Mucosa of rectum (tissue), 2 donors: ENCODE measurements around the gene PARD3B.

Experiments used
- H3K27ac ChIP-seq, 2 donors: one replicate each; pipeline ENCODE4 v1.7.0; 2013; ENCODE audit warnings: inconsistent platforms in 2 of 2, low read depth in 2 of 2, low read length in 2 of 2
- H3K27me3 ChIP-seq, 2 donors: one replicate each; pipeline ENCODE4 v1.7.0; 2013; ENCODE audit warnings: low read length in 2 of 2; ENCODE audit not compliant: control insufficient read depth in 2 of 2, insufficient read depth in 2 of 2
- H3K36me3 ChIP-seq, 2 donors: one replicate each; pipeline ENCODE4 v1.7.0; 2013; ENCODE audit warnings: low read length in 2 of 2; ENCODE audit not compliant: control insufficient read depth in 2 of 2, insufficient read depth in 2 of 2
- H3K4me1 ChIP-seq, 2 donors: one replicate each; pipeline ENCODE4 v1.7.0; 2013; ENCODE audit warnings: low read length in 2 of 2, mild to moderate bottlenecking in 1 of 2; ENCODE audit not compliant: control insufficient read depth in 2 of 2, insufficient read depth in 2 of 2
- H3K4me3 ChIP-seq, 2 donors: one replicate each; pipeline ENCODE4 v1.7.0; 2013; ENCODE audit warnings: low read length in 2 of 2
- H3K9ac ChIP-seq, 2 donors: one replicate each; pipeline ENCODE4 v1.7.0; 2013; ENCODE audit warnings: low read length in 2 of 2, low read depth in 1 of 2, mild to moderate bottlenecking in 1 of 2
- H3K9me3 ChIP-seq, 2 donors: one replicate each; pipeline ENCODE4 v1.7.0; 2013; ENCODE audit warnings: low read length in 2 of 2; ENCODE audit not compliant: control insufficient read depth in 2 of 2
- donor health status: healthy.
- donor health status: Normal muscosa, but diverticular disease.

PARD3B gene

GRCh38 chr2:204944927-204945326 is 399.7 kb downstream of the PARD3B start:
- Histone ChIP-seq H3K4me3 (no peak overlapping the region), H3K9me3 (peaks cover 0 to 3% of the 10 kb centered on the region in 2 donors), H3K4me1 (no peaks in the 10 kb centered on the region), H3K27me3 (no peaks in the 10 kb centered on the region), H3K27ac (no peak overlapping the region), H3K36me3 (no peaks in the 10 kb centered on the region), H3K9ac (no peak overlapping the region)

GRCh38 chr2:204945376-204945775 is 400.1 kb downstream of the PARD3B start:
- no peaks in the 10 kb centered on the region for H3K27me3 ChIP-seq
- peaks cover 0 to 3% of the 10 kb centered on the region in 2 donors for H3K9me3 ChIP-seq
- H3K9ac ChIP-seq, result no peak overlapping the region
- H3K4me3 ChIP-seq, result no peak overlapping the region
- H3K27ac ChIP-seq, result no peak overlapping the region
- H3K4me1 ChIP-seq, result no peaks in the 10 kb centered on the region
- no peaks in the 10 kb centered on the region for H3K36me3 ChIP-seq

- Histone ChIP-seq H3K27me3 (no peaks in the 10 kb centered on the region), H3K9me3 (peaks cover 0 to 3% of the 10 kb centered on the region in 2 donors), H3K4me1 (no peaks in the 10 kb centered on the region), H3K9ac (no peak overlapping the region), H3K4me3 (no peak overlapping the region), H3K27ac (no peak overlapping the region), H3K36me3 (no peaks in the 10 kb centered on the region)
Observed at GRCh38 chr2:204946892-204947291, 401.6 kb downstream of the PARD3B start.

DNA sequence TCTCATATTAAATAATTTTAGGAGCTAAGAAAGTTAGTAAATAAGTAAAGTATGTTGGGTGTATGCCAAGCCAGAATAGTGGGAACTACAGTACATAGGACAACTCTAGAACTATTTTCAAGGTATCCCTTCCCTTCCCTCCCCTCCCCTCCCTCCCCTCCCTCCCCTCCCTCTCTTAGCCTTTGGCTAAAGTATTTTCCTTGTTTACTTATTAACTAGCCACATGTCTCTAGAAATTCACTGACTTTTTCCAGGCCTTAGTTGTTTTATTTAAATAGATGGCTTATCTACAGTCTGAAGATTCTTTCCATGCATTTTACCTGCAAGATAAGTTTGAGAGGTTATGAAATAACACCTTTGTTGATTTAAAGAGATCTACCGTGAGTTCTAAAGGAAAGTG is 402.1 kb downstream of the PARD3B start:
- Histone ChIP-seq H3K4me3 (no peak overlapping the region), H3K36me3 (no peaks in the 10 kb centered on the region), H3K9ac (no peak overlapping the region), H3K4me1 (no peaks in the 10 kb centered on the region), H3K27me3 (no peaks in the 10 kb centered on the region), H3K9me3 (peaks cover 0 to 3% of the 10 kb centered on the region in 2 donors), H3K27ac (no peak overlapping the region)

DNA sequence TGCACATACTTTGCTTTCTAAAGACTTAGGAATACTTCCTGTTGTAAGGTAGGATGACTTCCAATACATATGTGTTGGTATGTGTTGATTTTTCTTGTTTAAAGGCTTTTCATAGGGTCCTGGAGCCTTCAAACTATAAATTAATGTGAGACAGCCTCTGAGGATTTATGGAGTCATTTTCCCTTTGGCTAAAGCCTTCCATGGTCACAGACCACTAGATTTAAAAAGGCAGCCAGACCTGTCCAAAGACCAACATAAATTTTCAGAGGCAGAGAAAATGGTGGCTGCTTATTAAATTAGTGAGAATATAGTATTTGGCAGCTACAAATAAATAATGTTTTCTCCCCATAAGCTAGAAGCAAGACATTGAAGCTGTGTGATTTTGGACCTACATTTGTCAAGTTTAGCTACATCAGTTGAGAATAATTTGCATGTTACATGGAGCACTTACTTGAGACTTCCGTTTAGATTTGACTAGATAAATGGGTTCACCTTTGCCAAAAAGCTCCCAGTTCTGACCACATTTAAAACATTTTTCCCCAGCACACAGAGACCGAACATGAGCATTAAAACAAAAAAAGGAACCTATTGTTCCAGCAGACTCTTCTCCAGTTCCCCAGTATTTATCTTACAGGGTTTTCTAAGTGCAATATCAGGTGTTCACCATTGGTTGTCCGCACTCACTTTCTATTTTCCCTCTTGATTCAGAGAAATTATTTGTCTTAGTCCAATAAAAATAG is 402.9 kb downstream of the PARD3B start:
- Histone ChIP-seq H3K4me3 (no peak overlapping the region), H3K9me3 (peaks cover 0 to 3% of the 10 kb centered on the region in 2 donors), H3K36me3 (no peaks in the 10 kb centered on the region), H3K9ac (no peak overlapping the region), H3K4me1 (no peaks in the 10 kb centered on the region), H3K27ac (no peak overlapping the region), H3K27me3 (no peaks in the 10 kb centered on the region)

GRCh38 chr2:204948822-204949221 is 403.5 kb downstream of the PARD3B start:
- Histone ChIP-seq H3K9me3 (peaks cover 0 to 3% of the 10 kb centered on the region in 2 donors), H3K36me3 (no peaks in the 10 kb centered on the region), H3K27ac (no peak overlapping the region), H3K4me1 (no peaks in the 10 kb centered on the region), H3K4me3 (no peak overlapping the region), H3K9ac (no peak overlapping the region), H3K27me3 (no peaks in the 10 kb centered on the region)

DNA sequence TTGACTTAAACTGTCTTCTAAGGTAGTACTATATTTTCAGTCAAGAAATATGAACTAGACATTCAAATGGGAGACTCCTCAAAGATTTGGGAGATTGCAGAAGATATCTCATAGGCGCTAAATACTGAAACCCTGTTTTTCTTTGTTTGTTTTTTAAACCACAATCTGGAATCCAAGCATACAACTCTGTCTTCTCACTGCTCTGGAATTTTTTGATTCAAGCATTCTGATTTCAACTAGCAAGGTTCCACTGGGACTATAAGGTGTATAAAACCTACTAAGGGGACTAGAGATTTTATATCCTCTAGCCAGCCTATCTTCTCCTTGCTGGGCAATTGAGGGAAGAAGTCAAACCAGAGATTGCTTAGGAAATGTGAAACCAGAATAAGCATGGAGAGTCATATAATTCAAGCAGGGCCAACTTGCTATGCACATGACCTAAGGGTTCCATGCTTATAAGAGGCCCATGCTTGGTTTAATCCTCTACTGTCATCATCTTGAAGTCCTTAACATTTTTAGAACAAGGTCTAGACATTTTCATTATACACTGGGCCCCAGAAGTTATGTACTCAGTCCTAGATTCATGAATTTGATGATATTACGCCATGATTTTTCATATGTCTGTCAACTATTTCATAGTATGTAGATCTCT is 405.5 kb downstream of the PARD3B start:
- H3K4me3 ChIP-seq, result no peak overlapping the region
- H3K9me3 ChIP-seq, result no peaks in the 10 kb centered on the region
- no peak overlapping the region for H3K27ac ChIP-seq
- no peaks in the 10 kb centered on the region for H3K36me3 ChIP-seq
- no peaks in the 10 kb centered on the region for H3K27me3 ChIP-seq
- no peak overlapping the region for H3K9ac ChIP-seq
- H3K4me1 ChIP-seq, result no peaks in the 10 kb centered on the region

DNA sequence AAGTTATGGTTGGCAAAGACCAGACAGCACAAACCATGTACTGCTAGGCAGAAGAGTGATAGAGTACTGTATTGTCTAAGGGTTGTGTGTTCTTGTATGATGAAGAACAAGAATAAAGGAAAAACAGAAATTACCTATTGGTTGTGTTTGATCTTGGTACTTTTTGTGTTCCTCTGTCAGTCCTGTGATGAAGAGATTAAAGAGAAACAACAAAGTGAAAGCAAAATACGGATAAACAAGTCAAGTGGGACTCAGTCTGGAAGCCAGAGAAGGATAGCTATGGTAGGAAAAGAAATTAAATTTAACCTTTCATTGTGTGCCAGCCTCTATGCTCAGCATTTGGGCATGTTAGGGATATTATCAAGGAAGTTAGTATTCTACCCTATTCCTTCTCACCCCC is 413.1 kb downstream of the PARD3B start:
- Histone ChIP-seq H3K9ac (no peak overlapping the region), H3K9me3 (no peaks in the 10 kb centered on the region), H3K4me1 (no peaks in the 10 kb centered on the region), H3K36me3 (no peaks in the 10 kb centered on the region), H3K4me3 (no peak overlapping the region), H3K27ac (no peak overlapping the region), H3K27me3 (no peaks in the 10 kb centered on the region)

- Histone ChIP-seq H3K27ac (no peak overlapping the region), H3K27me3 (no peaks in the 10 kb centered on the region), H3K9ac (no peak overlapping the region), H3K9me3 (no peaks in the 10 kb centered on the region), H3K4me1 (no peaks in the 10 kb centered on the region), H3K36me3 (no peaks in the 10 kb centered on the region), H3K4me3 (no peak overlapping the region)
Observed at GRCh38 chr2:204964414-204964813, 419.1 kb downstream of the PARD3B start.

DNA sequence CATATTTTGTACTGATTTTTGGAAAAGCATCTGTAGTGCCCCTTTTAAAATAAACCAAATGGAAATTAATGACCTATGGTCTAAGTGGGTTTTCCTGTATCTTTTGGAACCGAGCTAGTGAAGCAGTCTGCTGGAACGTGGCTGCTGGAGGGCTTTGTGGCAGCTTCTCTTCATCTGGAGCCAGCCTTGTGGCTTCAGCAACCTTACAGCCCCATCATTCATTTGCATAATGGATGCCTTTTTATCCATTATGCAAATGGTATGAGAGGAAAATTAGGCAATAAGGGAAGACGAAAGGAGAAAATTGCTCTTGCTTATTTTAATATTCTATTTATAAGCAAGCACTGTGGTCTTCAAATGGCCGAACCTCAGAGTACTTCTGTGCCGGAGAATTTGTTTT is 421.0 kb downstream of the PARD3B start:
- no peak overlapping the region for H3K27ac ChIP-seq
- no peaks in the 10 kb centered on the region for H3K27me3 ChIP-seq
- H3K4me1 ChIP-seq, result no peaks in the 10 kb centered on the region
- no peak overlapping the region for H3K9ac ChIP-seq
- no peaks in the 10 kb centered on the region for H3K9me3 ChIP-seq
- no peak overlapping the region for H3K4me3 ChIP-seq
- no peaks in the 10 kb centered on the region for H3K36me3 ChIP-seq
